Fibroblast of mammary gland (primary cell): ENCODE measurements around the gene PPM1N.

Experiments
- DNase-seq: peaks from one replicate; pipeline ENCODE4 v3.0.0-alpha.2; 2010; ENCODE audit warnings: low read depth
- H3K4me3 ChIP-seq: 2 replicates; pipeline ENCODE4 v1.5.1; 2011; ENCODE audit warnings: low read depth, mild to moderate bottlenecking, low read length, moderate library complexity; ENCODE audit not compliant: control insufficient read depth
- CTCF ChIP-seq: conservative IDR thresholded peaks from 2 replicates; pipeline ENCODE4 v1.5.1; 2011; ENCODE audit warnings: low read depth, low read length, inconsistent platforms; ENCODE audit not compliant: control insufficient read depth, insufficient read depth

The PPM1N gene

GRCh38 chr19:45514376-45515051 lies 16.3 kb downstream of the PPM1N start:
- no peak for DNase-seq
- no peak for TF ChIP-seq CTCF
- no peak overlapping the region for H3K4me3 ChIP-seq

GRCh38 chr19:45515081-45515624 lies 16.9 kb downstream of the PPM1N start:
- TF ChIP-seq CTCF = no peak
- H3K4me3 ChIP-seq = no peak overlapping the region
- no peak for DNase-seq

- no peak for TF ChIP-seq CTCF
- no peak overlapping the region for H3K4me3 ChIP-seq
- DNase-seq = no peak
These were observed 17.7 kb downstream of the PPM1N start for GRCh38 chr19:45515807-45516401.

GRCh38 chr19:45517238-45517637 lies 19.0 kb downstream of the PPM1N start:
- no peak overlapping the region for H3K4me3 ChIP-seq
- no peak for DNase-seq
- no peak for TF ChIP-seq CTCF

- no peak overlapping the region for H3K4me3 ChIP-seq
- no peak for TF ChIP-seq CTCF
- DNase-seq = no peak
These were observed 19.6 kb downstream of the PPM1N start for GRCh38 chr19:45517641-45518468.

- no peak overlapping the region for H3K4me3 ChIP-seq
- no peak for TF ChIP-seq CTCF
- no peak for DNase-seq
These were observed 20.2 kb downstream of the PPM1N start for GRCh38 chr19:45518469-45518826.
